RWPE2 (cell line): ENCODE data around the gene ANXA8.

Source experiments
- ATAC-seq: fragments of 200-7000 bp; cut with Tn5 transposase; 3 replicates; pipeline ENCODE4 v1.9.1; 2021; ENCODE audit warnings: low read depth
- DNase-seq: peaks from one replicate; pipeline ENCODE4 v3.0.0-alpha.2; 2020; ENCODE audit warnings: low spot score
- H3K27ac ChIP-seq: fragments of 450-650 bp; 2 replicates; pipeline ENCODE4 v1.5.1; 2017; ENCODE audit warnings: mild to moderate bottlenecking; ENCODE audit not compliant: poor library complexity, severe bottlenecking
- H3K27me3 ChIP-seq: fragments of 250-450 bp; sonication (Bioruptor Pico); 2 replicates; pipeline ENCODE4 v1.5.1; 2021; ENCODE audit warnings: mild to moderate bottlenecking, moderate library complexity; ENCODE audit not compliant: insufficient read depth, poor library complexity, severe bottlenecking
- H3K36me3 ChIP-seq: fragments of 250-450 bp; sonication (Bioruptor Pico); 2 replicates; pipeline ENCODE4 v1.5.1; 2020; ENCODE audit warnings: low read depth, mild to moderate bottlenecking, moderate library complexity
- H3K4me1 ChIP-seq: fragments of 250-450 bp; sonication (Bioruptor Pico); 2 replicates; pipeline ENCODE4 v1.5.1; 2021; ENCODE audit warnings: mild to moderate bottlenecking, moderate library complexity; ENCODE audit not compliant: insufficient read depth, poor library complexity, severe bottlenecking
- H3K4me3 ChIP-seq: fragments of 250-450 bp; sonication (Bioruptor Pico); 2 replicates; pipeline ENCODE4 v1.5.1; 2021; ENCODE audit warnings: mild to moderate bottlenecking, moderate library complexity; ENCODE audit not compliant: severe bottlenecking
- H3K9me3 ChIP-seq: fragments of 250-450 bp; sonication (Bioruptor Pico); 2 replicates; pipeline ENCODE4 v1.5.1; 2021; ENCODE audit warnings: mild to moderate bottlenecking, moderate library complexity; ENCODE audit not compliant: severe bottlenecking
- TF ChIP-seq, protein P1 (sequence below): fragments of 450-650 bp; IDR thresholded peaks from one replicate; pipeline ENCODE4 v1.5.1; 2017; ENCODE audit warnings: mild to moderate bottlenecking, moderate library complexity; ENCODE audit not compliant: poor library complexity, severe bottlenecking

Gene ANXA8

DNA sequence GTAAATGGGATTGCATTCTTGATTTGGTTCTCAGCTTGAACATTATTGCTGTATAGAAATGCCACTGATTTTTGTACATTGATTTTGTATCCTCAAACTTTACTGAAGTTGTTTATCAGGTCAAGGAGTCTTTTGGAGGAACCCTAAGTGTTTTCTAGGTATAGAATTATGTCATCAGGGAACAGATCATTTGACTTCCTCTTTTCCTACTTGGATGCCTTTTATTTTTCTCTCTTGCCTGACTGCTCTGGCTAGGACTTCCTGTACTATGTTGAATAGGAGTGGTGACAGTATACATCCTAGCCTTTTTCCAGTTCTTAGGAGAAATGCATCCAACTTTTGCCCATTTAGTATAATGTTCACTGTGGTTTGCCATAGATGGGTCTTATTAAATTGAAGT lies 48.8 kb downstream of the ANXA8 start:
- DNase-seq: no peak
- no peak for ATAC-seq
- H3K4me3 ChIP-seq: no peak overlapping the region
- peaks cover 5% of the 10 kb centered on the region for H3K9me3 ChIP-seq
- H3K4me1 ChIP-seq: no peaks in the 10 kb centered on the region
- no peaks in the 10 kb centered on the region for H3K36me3 ChIP-seq
- TF ChIP-seq, protein P1, sequence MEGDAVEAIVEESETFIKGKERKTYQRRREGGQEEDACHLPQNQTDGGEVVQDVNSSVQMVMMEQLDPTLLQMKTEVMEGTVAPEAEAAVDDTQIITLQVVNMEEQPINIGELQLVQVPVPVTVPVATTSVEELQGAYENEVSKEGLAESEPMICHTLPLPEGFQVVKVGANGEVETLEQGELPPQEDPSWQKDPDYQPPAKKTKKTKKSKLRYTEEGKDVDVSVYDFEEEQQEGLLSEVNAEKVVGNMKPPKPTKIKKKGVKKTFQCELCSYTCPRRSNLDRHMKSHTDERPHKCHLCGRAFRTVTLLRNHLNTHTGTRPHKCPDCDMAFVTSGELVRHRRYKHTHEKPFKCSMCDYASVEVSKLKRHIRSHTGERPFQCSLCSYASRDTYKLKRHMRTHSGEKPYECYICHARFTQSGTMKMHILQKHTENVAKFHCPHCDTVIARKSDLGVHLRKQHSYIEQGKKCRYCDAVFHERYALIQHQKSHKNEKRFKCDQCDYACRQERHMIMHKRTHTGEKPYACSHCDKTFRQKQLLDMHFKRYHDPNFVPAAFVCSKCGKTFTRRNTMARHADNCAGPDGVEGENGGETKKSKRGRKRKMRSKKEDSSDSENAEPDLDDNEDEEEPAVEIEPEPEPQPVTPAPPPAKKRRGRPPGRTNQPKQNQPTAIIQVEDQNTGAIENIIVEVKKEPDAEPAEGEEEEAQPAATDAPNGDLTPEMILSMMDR: no peak
- no peak overlapping the region for H3K27ac ChIP-seq
- H3K27me3 ChIP-seq: no peaks in the 10 kb centered on the region

DNA sequence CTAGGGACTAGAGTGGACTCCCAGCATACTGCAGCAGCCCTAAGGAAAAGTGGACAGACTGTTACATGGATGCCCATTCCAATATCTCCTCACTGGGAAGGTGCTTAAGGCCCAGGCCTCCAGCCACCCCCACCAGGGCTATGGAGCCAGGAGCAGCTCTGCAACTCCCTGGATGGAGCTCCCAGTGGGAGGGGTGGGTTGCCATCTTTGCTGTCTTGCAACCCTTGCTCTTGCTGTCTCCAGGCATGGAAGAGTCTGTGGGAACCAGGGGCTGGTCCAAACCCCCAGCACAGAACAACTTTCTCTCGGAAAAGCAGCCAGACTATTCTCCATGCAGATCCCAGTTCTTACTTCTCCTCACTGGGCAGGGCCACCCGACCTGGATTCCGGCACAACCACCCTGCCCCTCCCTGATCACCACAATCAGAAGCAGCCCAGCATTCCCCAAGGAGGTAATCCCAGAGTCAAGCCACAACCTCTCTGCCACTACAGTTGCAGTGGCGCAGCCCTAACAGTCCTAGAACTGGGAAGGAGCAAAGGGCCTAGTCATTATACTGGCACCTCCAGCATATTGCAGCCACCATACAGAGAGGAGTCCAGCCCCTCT lies 58.0 kb downstream of the ANXA8 start:
- H3K4me1 ChIP-seq: no peaks in the 10 kb centered on the region
- H3K27ac ChIP-seq: no peak overlapping the region
- H3K36me3 ChIP-seq: no peaks in the 10 kb centered on the region
- TF ChIP-seq, protein P1: no peak
- ATAC-seq (no peak), DNase-seq (no peak)
- no peaks in the 10 kb centered on the region for H3K27me3 ChIP-seq
- H3K4me3 ChIP-seq: no peak overlapping the region
- no peaks in the 10 kb centered on the region for H3K9me3 ChIP-seq

DNA sequence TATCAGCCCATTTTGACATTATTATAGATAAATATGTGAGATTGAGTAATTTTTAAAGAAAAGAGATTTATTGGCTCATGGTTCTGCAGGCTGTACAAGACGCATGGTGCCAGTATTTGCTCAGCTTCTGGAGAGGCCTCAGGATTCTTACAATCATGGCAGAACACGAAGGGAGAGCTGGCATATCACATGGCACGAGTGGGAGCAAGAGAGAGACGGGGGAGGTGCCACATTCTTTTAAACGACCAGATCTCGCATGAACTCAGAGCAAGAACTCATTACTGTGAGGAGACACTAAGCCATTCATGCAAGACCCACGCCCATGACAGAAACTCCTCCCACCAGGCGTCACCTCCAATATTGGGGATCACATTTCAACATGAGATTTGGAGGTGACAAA lies 59.7 kb downstream of the ANXA8 start:
- H3K9me3 ChIP-seq: no peaks in the 10 kb centered on the region

DNA sequence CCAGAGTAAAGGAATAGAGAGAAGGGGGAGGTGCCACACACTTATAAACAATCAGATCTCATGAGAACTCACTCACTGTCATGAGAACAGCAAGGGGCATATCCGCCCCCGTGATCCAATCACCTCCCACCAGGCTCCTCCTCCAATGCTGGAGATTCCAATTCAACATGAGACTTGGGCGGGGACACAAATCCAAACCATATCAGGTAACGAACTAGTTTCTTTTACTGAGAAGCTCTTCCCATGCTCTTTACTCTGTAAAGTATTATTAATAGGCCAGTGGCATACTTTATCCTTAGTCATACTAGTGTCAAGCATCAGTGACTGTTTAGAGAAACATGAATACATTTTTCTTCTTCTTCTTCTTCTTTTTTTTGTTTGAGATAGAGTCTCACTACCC lies 60.4 kb downstream of the ANXA8 start:
- TF ChIP-seq, protein P1: no peak
- Histone ChIP-seq H3K4me1 (no peaks in the 10 kb centered on the region), H3K9me3 (no peaks in the 10 kb centered on the region), H3K4me3 (no peak overlapping the region), H3K27me3 (no peaks in the 10 kb centered on the region), H3K27ac (no peak overlapping the region), H3K36me3 (no peaks in the 10 kb centered on the region)
- ATAC-seq (no peak), DNase-seq (no peak)

More for the DNA sequence above, 59.7 kb downstream of the ANXA8 start:
- TF ChIP-seq, protein P1: no peak
- DNase-seq (no peak), ATAC-seq (no peak)
- H3K36me3 ChIP-seq: no peaks in the 10 kb centered on the region
- no peak overlapping the region for H3K27ac ChIP-seq
- no peaks in the 10 kb centered on the region for H3K4me1 ChIP-seq
- no peaks in the 10 kb centered on the region for H3K27me3 ChIP-seq
- H3K4me3 ChIP-seq: no peak overlapping the region
